H1 (cell line): Measurements from ENCODE around the gene CHP2. TPM values are rescaled to one million over a fixed set of nuclear protein-coding genes. Genes with fewer than 3 reads are reported as not detected.

Experiments
- CTCF ChIA-PET: fragments of 300-600 bp; sonication (Branson Sonifier 250); formaldehyde crosslinking; loops from one replicate; lab custom pipeline; 2021; ENCODE audit not compliant: partially characterized antibody; lab: Charles Lee
- POLR2A ChIA-PET: fragments of 300-600 bp; sonication (Branson Sonifier 250); formaldehyde crosslinking; loops from one replicate; lab custom pipeline; 2021; ENCODE audit warnings: inconsistent platforms; ENCODE audit not compliant: partially characterized antibody; lab: Charles Lee
- DNase-seq, 2 experiments: peaks; one replicate each; pipeline versions ENCODE4 v3.0.0 to v3.0.0-alpha.2; 2010 to 2022; ENCODE audit warnings: low spot score in 2 of 2, low read depth in 1 of 2, mixed read lengths in 1 of 2
- FAIRE-seq: peaks from 2 replicates; lab custom pipeline; 2011; peaks lifted over from hg19 to GRCh38; lab: Jason Lieb, UNC
- H2AFZ ChIP-seq: 2 replicates; pipeline ENCODE4 v1.8.1; 2012; ENCODE audit warnings: low read length, inconsistent platforms
- H2AK5ac ChIP-seq: 2 replicates; pipeline ENCODE4 v1.6.1; 2013; ENCODE audit warnings: low read depth, low read length
- H2BK120ac ChIP-seq: replicated peaks from 2 replicates; pipeline ENCODE3; 2013; ENCODE audit warnings: low read depth, low read length, inconsistent platforms
- H2BK12ac ChIP-seq: 2 replicates; pipeline ENCODE4 v1.6.1; 2013; ENCODE audit warnings: low read depth, low read length
- H2BK15ac ChIP-seq: 2 replicates; pipeline ENCODE4 v1.6.1; 2013; ENCODE audit warnings: low read length
- H2BK20ac ChIP-seq: 2 replicates; pipeline ENCODE4 v1.6.1; 2013; ENCODE audit warnings: low read length
- H2BK5ac ChIP-seq: 2 replicates; pipeline ENCODE4 v1.6.1; 2013; ENCODE audit warnings: low read depth, low read length
- H3K14ac ChIP-seq: 2 replicates; pipeline ENCODE4 v1.6.1; 2013; ENCODE audit warnings: inconsistent platforms; ENCODE audit not compliant: insufficient read length
- H3K18ac ChIP-seq: 2 replicates; pipeline ENCODE4 v1.6.1; 2013; ENCODE audit warnings: low read length; ENCODE audit errors: extremely low read depth
- H3K23ac ChIP-seq: 2 replicates; pipeline ENCODE4 v1.6.1; 2013; ENCODE audit warnings: inconsistent platforms; ENCODE audit not compliant: insufficient read length
- H3K23me2 ChIP-seq: 2 replicates; pipeline ENCODE4 v1.6.1; 2013; ENCODE audit warnings: low read depth, low read length
- H3K27ac ChIP-seq: 2 replicates; pipeline ENCODE4 v1.6.1; 2011; ENCODE audit warnings: low read depth, low read length, inconsistent platforms
- H3K27me3 ChIP-seq, 4 experiments: replicated peaks in 1 of 4; 1 replicate in 1 of 4; 2 replicates in 3 of 4; pipeline versions ENCODE4 v1.6.1 to v1.8.1; 2011 to 2013; ENCODE audit warnings: low read length in 3 of 4, mild to moderate bottlenecking in 3 of 4, inconsistent platforms in 2 of 4, mixed read lengths in 2 of 4, moderate library complexity in 1 of 4; ENCODE audit not compliant: control insufficient read depth in 3 of 4, insufficient read depth in 3 of 4; ENCODE audit errors: extremely low read depth in 1 of 4
- H3K36me3 ChIP-seq, 4 experiments: 2 replicates each; pipeline versions ENCODE4 v1.6.1 to v1.8.1; 2011 to 2013; ENCODE audit warnings: mild to moderate bottlenecking in 4 of 4, low read length in 3 of 4, moderate library complexity in 2 of 4, control low read depth in 1 of 4, inconsistent platforms in 1 of 4; ENCODE audit not compliant: insufficient read depth in 4 of 4, control insufficient read depth in 2 of 4
- H3K4ac ChIP-seq: replicated peaks from 2 replicates; pipeline ENCODE3; 2013; ENCODE audit warnings: low read length, low read depth, mixed read lengths, inconsistent platforms; ENCODE audit not compliant: insufficient read length
- H3K4me1 ChIP-seq, 4 experiments: replicated peaks in 1 of 4; 1 replicate in 1 of 4; 2 replicates in 3 of 4; pipeline versions ENCODE4 v1.6.1 to v1.8.1; 2011 to 2013; ENCODE audit warnings: low read length in 3 of 4, inconsistent platforms in 2 of 4, mixed read lengths in 1 of 4; ENCODE audit not compliant: insufficient read depth in 4 of 4, control insufficient read depth in 3 of 4
- H3K4me2 ChIP-seq, 2 experiments: 2 replicates each; pipeline versions ENCODE4 v1.6.1 to v1.8.1; 2011 to 2013; ENCODE audit warnings: low read depth in 2 of 2, low read length in 2 of 2, control low read depth in 1 of 2, inconsistent platforms in 1 of 2, mild to moderate bottlenecking in 1 of 2; ENCODE audit not compliant: insufficient read depth in 1 of 2
- H3K4me3 ChIP-seq, 4 experiments: fragments of 200-600, 300-600 bp in 1 of 4; sonication (generic), shearing (Covaris generic), sonication (Bioruptor Twin) in 1 of 4; 2 replicates each; pipeline versions ENCODE4 v1.5.1 to v1.8.1; 2011 to 2016; ENCODE audit warnings: low read length in 4 of 4, low read depth in 3 of 4, control low read depth in 2 of 4, inconsistent platforms in 2 of 4, mild to moderate bottlenecking in 2 of 4, mixed read lengths in 1 of 4, moderate library complexity in 1 of 4; ENCODE audit not compliant: insufficient read depth in 2 of 4; ENCODE audit errors: extremely low read depth in 1 of 4
- H3K56ac ChIP-seq: replicated peaks from 2 replicates; pipeline ENCODE3; 2013; ENCODE audit warnings: low read depth, mild to moderate bottlenecking, mixed read lengths, low read length, inconsistent platforms; ENCODE audit not compliant: insufficient read length
- H3K79me1 ChIP-seq: 2 replicates; pipeline ENCODE4 v1.6.1; 2013; ENCODE audit warnings: low read depth, low read length, control low read depth
- H3K79me2 ChIP-seq, 2 experiments: 2 replicates each; pipeline versions ENCODE4 v1.6.1 to v1.8.1; 2012 to 2013; ENCODE audit warnings: low read length in 2 of 2, mild to moderate bottlenecking in 2 of 2, inconsistent platforms in 1 of 2; ENCODE audit not compliant: insufficient read depth in 2 of 2, control insufficient read depth in 1 of 2
- H3K9ac ChIP-seq, 4 experiments: replicated peaks in 1 of 4; 1 replicate in 1 of 4; 2 replicates in 3 of 4; pipeline versions ENCODE4 v1.6.1 to v1.8.1; 2011 to 2013; ENCODE audit warnings: low read depth in 3 of 4, low read length in 3 of 4, control low read depth in 2 of 4, mild to moderate bottlenecking in 2 of 4, moderate library complexity in 2 of 4, inconsistent platforms in 1 of 4; ENCODE audit errors: extremely low read depth in 1 of 4
- H3K9me3 ChIP-seq, 2 experiments: 2 replicates each; pipeline versions ENCODE4 v1.6.1 to v1.8.1; 2012 to 2013; ENCODE audit warnings: mild to moderate bottlenecking in 2 of 2, moderate library complexity in 2 of 2, control low read depth in 1 of 2, inconsistent platforms in 1 of 2, low read depth in 1 of 2, low read length in 1 of 2, mixed read lengths in 1 of 2; ENCODE audit not compliant: insufficient read depth in 2 of 2
- H4K20me1 ChIP-seq, 2 experiments: replicated peaks in 1 of 2; 2 replicates each; pipeline versions ENCODE3 to v1.8.1; 2011 to 2013; ENCODE audit warnings: inconsistent platforms in 2 of 2, low read length in 2 of 2, mild to moderate bottlenecking in 1 of 2; ENCODE audit not compliant: insufficient read depth in 2 of 2, control insufficient read depth in 1 of 2
- H4K5ac ChIP-seq: 2 replicates; pipeline ENCODE4 v1.6.1; 2013; ENCODE audit warnings: low read length, low read depth, mixed read lengths, inconsistent platforms; ENCODE audit not compliant: insufficient read length
- H4K8ac ChIP-seq: 2 replicates; pipeline ENCODE4 v1.8.0; 2013; ENCODE audit warnings: mild to moderate bottlenecking, moderate library complexity, low read length, inconsistent platforms; ENCODE audit not compliant: insufficient read depth; ENCODE audit errors: extremely low read depth
- H4K91ac ChIP-seq: replicated peaks from 2 replicates; pipeline ENCODE3; 2013; ENCODE audit warnings: low read length, mixed read lengths, inconsistent platforms; ENCODE audit not compliant: insufficient read length
- BCL11A ChIP-seq, 2 experiments: IDR thresholded peaks; one replicate each; pipeline ENCODE4 v1.6.1; 2011; ENCODE audit warnings: low read depth in 2 of 2, low read length in 2 of 2, mild to moderate bottlenecking in 2 of 2
- CTBP2 ChIP-seq: IDR thresholded peaks from 2 replicates; pipeline ENCODE4 v1.7.0; 2011; ENCODE audit warnings: borderline replicate concordance, mild to moderate bottlenecking, moderate library complexity, mixed read lengths, low read length; ENCODE audit not compliant: insufficient read depth, insufficient read length
- EP300 ChIP-seq, 2 experiments: IDR thresholded peaks; 1 replicate in 1 of 2; 2 replicates in 1 of 2; pipeline ENCODE4 v1.6.1; 2011 to 2012; ENCODE audit warnings: low read depth in 2 of 2, low read length in 2 of 2, mild to moderate bottlenecking in 2 of 2, borderline replicate concordance in 1 of 2, inconsistent platforms in 1 of 2, moderate library complexity in 1 of 2
- EZH2 ChIP-seq: fragments of 200-600 bp; sonication (generic); IDR thresholded peaks from 2 replicates; pipeline ENCODE4 v1.7.1; 2012; ENCODE audit warnings: low read depth, mild to moderate bottlenecking, moderate library complexity, low read length, inconsistent platforms; ENCODE audit not compliant: severe bottlenecking
- GABPA ChIP-seq: IDR thresholded peaks from 2 replicates; pipeline ENCODE4 v1.6.1; 2011; ENCODE audit warnings: mild to moderate bottlenecking, low read length, moderate library complexity, borderline replicate concordance; ENCODE audit not compliant: insufficient read depth
- HDAC2 ChIP-seq, 2 experiments: fragments of 300-600 bp in 1 of 2; sonication (generic) in 1 of 2; IDR thresholded peaks; 2 replicates each; pipeline ENCODE4 v1.6.1; 2011 to 2012; ENCODE audit warnings: low read depth in 2 of 2, low read length in 2 of 2, mild to moderate bottlenecking in 2 of 2, moderate library complexity in 2 of 2, borderline replicate concordance in 1 of 2, inconsistent platforms in 1 of 2
- HDAC6 ChIP-seq: IDR thresholded peaks from one replicate; pipeline ENCODE4 v1.7.1; 2012; ENCODE audit warnings: low read depth, mild to moderate bottlenecking, inconsistent platforms, low read length, moderate library complexity
- JUN ChIP-seq: IDR thresholded peaks from 2 replicates; pipeline ENCODE4 v1.6.1; 2011; ENCODE audit warnings: low read depth, mild to moderate bottlenecking, improper control_type of control experiment, low read length
- PHF8 ChIP-seq: fragments of 200-600 bp; sonication (generic); conservative IDR thresholded peaks from 2 replicates; pipeline ENCODE4 v1.7.1; 2012; ENCODE audit warnings: low read depth, mild to moderate bottlenecking, inconsistent platforms, low read length, moderate library complexity
- RBBP5 ChIP-seq: IDR thresholded peaks from 2 replicates; pipeline ENCODE4 v1.7.1; 2012; ENCODE audit warnings: low read depth, mild to moderate bottlenecking, inconsistent platforms, low read length, moderate library complexity, borderline replicate concordance
- SP1 ChIP-seq: IDR thresholded peaks from 2 replicates; pipeline ENCODE4 v1.6.1; 2011; ENCODE audit warnings: low read depth, low read length
- SP2 ChIP-seq: IDR thresholded peaks from 2 replicates; pipeline ENCODE4 v1.6.1; 2012; ENCODE audit warnings: mild to moderate bottlenecking, low read length, inconsistent platforms
- ZNF274 ChIP-seq: IDR thresholded peaks from 2 replicates; pipeline ENCODE4 v1.7.0; 2012; ENCODE audit warnings: low read length, borderline replicate concordance; ENCODE audit errors: extremely low read depth
- WGBS, 2 experiments: shearing (Covaris generic) in 1 of 2; methylation state at CpG; one replicate each; pipeline versions ENCODE4 v1.1.6 to v1.1.7; 2013 to 2015; ENCODE audit warnings: low lambda C conversion rate in 2 of 2, mixed read lengths in 2 of 2, inconsistent platforms in 1 of 2, low coverage in 1 of 2, missing lambda C conversion rate in 1 of 2; ENCODE audit not compliant: insufficient replicate concordance in 2 of 2, insufficient coverage in 1 of 2, insufficient read length in 1 of 2; ENCODE audit errors: extremely low coverage in 1 of 2, missing lambda C conversion rate in 1 of 2; 5-methylcytosine and 5-hydroxymethylcytosine counted together
- polyA plus RNA-seq, 7 experiments: library from polyadenylated mRNA; depleted of rRNA in 3 of 7; stranded (reverse) in 5 of 7; unstranded in 2 of 7; fragments of >200 nt in 5 of 7; fragments of 200-250 nt in 2 of 7; gene quantifications; 1 replicate in 5 of 7; 2 replicates in 1 of 7; 4 replicates in 1 of 7; pipeline versions ENCODE4 v1.2.1 to v1.2.3, GENCODE V29; 2011 to 2013; ENCODE audit warnings: missing spikeins in 2 of 7, mixed read lengths in 2 of 7
- total RNA-seq: library from RNA; stranded (reverse); fragmentation: NEBNext Ultra II Directional; extraction: Animal tissue kit (Norgen Biotek cat#: 25700); gene quantifications from 2 replicates; pipeline ENCODE4 v1.2.1, GENCODE V29; 2021

CHP2 gene
- total and polyA plus RNA-seq, 2 of the 8 experiments (the other 6 are each of a cell fraction or from before 2014, with no cell fraction given) = 1.3 to 1.6 TPM

- 79% methylated on average over 2 of the region's 2 CpGs; no CpG with 5 or more reads in 1 of the 2 experiments for WGBS, 2 experiments
- no peak overlapping the region for H2BK15ac ChIP-seq
- no peak overlapping the region for H4K5ac ChIP-seq
- ChIA-PET CTCF (interaction anchor here (0.7 to 1.5 kb wide), 5 partner anchors 9 to 543 kb away, joined by 3 to 4 read pairs (median 3); no protein-coding TSS in a partner anchor), POLR2A (interaction anchor here (1.0 to 1.6 kb wide), 3 partner anchors 11 to 30 kb away, joined by 3 to 4 read pairs (median 3); no protein-coding TSS in a partner anchor)
- peaks cover 8% of the 10 kb centered on the region in 2 experiments; a peak in 2 of 4 replicates for H3K9me3 ChIP-seq
- no peak overlapping the region for H3K4me3 ChIP-seq
- no peak overlapping the region for H2AFZ ChIP-seq
- H3K4me1 ChIP-seq = no peaks in the 10 kb centered on the region; a peak in 2 of 7 replicates
- no peaks in the 10 kb centered on the region for H3K36me3 ChIP-seq
- H3K27ac ChIP-seq = no peak overlapping the region
- H3K23me2 ChIP-seq = peaks cover 10% of the 10 kb centered on the region; the same call in 1 of the 2 replicates
- H3K9ac ChIP-seq = no peak overlapping the region
- DNase-seq (no peak), FAIRE-seq (no peak)
- H2BK120ac ChIP-seq = no peak overlapping the region
- H3K4ac ChIP-seq = no peak overlapping the region
- H3K4me2 ChIP-seq = no peak overlapping the region
- H4K20me1 ChIP-seq = no peaks in the 10 kb centered on the region
- H2BK20ac ChIP-seq = no peak overlapping the region
- H3K18ac ChIP-seq = no peak overlapping the region
- H4K91ac ChIP-seq = no peak overlapping the region
- H2BK12ac ChIP-seq = no peak overlapping the region
- H2AK5ac ChIP-seq = no peak overlapping the region
- no peak overlapping the region for H2BK5ac ChIP-seq
- H3K79me1 ChIP-seq = no peaks in the 10 kb centered on the region
- no peak overlapping the region for H3K23ac ChIP-seq
- H4K8ac ChIP-seq = no peak overlapping the region
- no peak overlapping the region for H3K14ac ChIP-seq
- H3K56ac ChIP-seq = no peak overlapping the region
- peaks cover 2 to 21% (median 19%) of the 10 kb centered on the region in 4 experiments for H3K27me3 ChIP-seq
- no peaks in the 10 kb centered on the region for H3K79me2 ChIP-seq
- TF ChIP-seq SP1 (no peak), PHF8 (no peak), BCL11A (IDR thresholded peaks at IDR 0.05; ENCODE audit: low read depth in 2 of 2, low read length in 2 of 2) (no peak), CTBP2 (no peak), EZH2 (no peak), HDAC6 (no peak), ZNF274 (no peak), JUN (no peak), SP2 (no peak), GABPA (no peak), RBBP5 (no peak), HDAC2 (IDR thresholded peaks at IDR 0.05; ENCODE audit: borderline replicate concordance in 1 of 2, low read depth in 2 of 2, low read length in 2 of 2) (no peak), EP300 (IDR thresholded peaks at IDR 0.05; ENCODE audit: borderline replicate concordance in 1 of 2, low read depth in 2 of 2, low read length in 2 of 2) (no peak)
These were observed 44.8 kb upstream of the CHP2 start for GRCh38 chr16:23710008-23710407.
